ENCODE results near the gene SCNN1G. TPM values are rescaled to one million over a fixed set of nuclear protein-coding genes. Genes with fewer than 3 reads are reported as not detected.

Gene SCNN1G
- total RNA-seq, 1 donor, result not detected

DNA sequence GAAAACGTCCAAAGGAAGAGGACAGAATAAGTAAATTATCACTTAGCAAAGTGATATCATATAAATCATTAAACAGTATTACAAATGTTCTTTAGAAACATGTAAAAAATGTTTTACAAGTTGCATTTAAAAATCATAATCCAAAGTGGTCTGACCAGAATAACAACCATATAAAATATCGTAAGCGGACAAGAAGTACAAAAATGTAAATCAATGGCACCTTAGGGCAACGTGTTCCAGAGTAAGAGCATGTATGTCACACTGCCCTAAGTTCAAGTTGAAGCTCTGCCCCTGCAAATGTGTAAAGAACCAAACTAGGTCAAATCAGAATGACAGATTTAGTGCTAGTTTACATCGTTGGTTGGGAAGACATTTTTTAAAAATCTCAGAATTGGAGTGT, 44.7 kb upstream of the SCNN1G start:
- no peak overlapping the region for H3K4me3 ChIP-seq (ENCODE audit: insufficient read depth, low read length)
- H3K4me2 ChIP-seq (ENCODE audit: insufficient read depth, low read length), result no peak overlapping the region
- H3K4me1 ChIP-seq (ENCODE audit: insufficient read depth, low read length), result peaks cover under 1% of the 10 kb centered on the region
- H3K9me3 ChIP-seq (ENCODE audit: low read depth, low read length), result peaks cover 3% of the 10 kb centered on the region
- no peak overlapping the region for H2AFZ ChIP-seq (ENCODE audit: low read length)
- TF ChIP-seq, protein P1, sequence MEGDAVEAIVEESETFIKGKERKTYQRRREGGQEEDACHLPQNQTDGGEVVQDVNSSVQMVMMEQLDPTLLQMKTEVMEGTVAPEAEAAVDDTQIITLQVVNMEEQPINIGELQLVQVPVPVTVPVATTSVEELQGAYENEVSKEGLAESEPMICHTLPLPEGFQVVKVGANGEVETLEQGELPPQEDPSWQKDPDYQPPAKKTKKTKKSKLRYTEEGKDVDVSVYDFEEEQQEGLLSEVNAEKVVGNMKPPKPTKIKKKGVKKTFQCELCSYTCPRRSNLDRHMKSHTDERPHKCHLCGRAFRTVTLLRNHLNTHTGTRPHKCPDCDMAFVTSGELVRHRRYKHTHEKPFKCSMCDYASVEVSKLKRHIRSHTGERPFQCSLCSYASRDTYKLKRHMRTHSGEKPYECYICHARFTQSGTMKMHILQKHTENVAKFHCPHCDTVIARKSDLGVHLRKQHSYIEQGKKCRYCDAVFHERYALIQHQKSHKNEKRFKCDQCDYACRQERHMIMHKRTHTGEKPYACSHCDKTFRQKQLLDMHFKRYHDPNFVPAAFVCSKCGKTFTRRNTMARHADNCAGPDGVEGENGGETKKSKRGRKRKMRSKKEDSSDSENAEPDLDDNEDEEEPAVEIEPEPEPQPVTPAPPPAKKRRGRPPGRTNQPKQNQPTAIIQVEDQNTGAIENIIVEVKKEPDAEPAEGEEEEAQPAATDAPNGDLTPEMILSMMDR (IDR thresholded peaks at IDR 0.05; ENCODE audit: extremely low read depth, low read depth, low read length), result no peak
- peaks cover 92% of the 10 kb centered on the region for H3K79me2 ChIP-seq (ENCODE audit: insufficient read depth, low read length)
- peaks cover 17% of the 10 kb centered on the region for H4K20me1 ChIP-seq (ENCODE audit: insufficient read depth, low read length)
- no peaks in the 10 kb centered on the region for H3K27me3 ChIP-seq (ENCODE audit: insufficient read depth, low read length)
- no peaks in the 10 kb centered on the region for H3K36me3 ChIP-seq (ENCODE audit: insufficient read depth, low read length)
- H3K27ac ChIP-seq (ENCODE audit: low read depth, low read length), result no peak overlapping the region
- DNase-seq (ENCODE audit: insufficient read length, low spot score, missing footprints), result no peak

DNA sequence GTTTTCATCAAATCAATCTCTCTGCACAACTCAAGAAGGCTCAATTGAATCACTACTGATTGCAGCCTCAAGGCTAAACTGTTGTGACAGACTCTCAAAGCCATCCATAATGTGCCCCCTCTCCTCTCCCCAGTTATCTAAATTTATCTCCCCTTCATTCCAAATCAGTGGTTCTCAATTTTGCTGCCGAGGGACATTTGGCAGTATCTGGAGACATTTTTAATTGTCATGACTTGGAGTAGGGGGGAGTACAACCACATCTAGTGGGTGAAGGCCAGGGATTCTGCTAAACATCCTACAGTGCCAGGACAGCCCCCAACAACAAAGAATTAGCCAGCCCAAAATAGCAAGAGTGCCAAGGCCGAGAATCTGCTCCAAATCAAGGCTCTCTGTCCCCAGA, 42.4 kb upstream of the SCNN1G start:
- peaks cover 94% of the 10 kb centered on the region for H3K79me2 ChIP-seq (ENCODE audit: insufficient read depth, low read length)
- H3K4me2 ChIP-seq (ENCODE audit: insufficient read depth, low read length), result no peak overlapping the region
- H3K27ac ChIP-seq (ENCODE audit: low read depth, low read length), result no peak overlapping the region
- H2AFZ ChIP-seq (ENCODE audit: low read length), result no peak overlapping the region
- H3K4me3 ChIP-seq (ENCODE audit: insufficient read depth, low read length), result no peak overlapping the region
- TF ChIP-seq, protein P1 (IDR thresholded peaks at IDR 0.05; ENCODE audit: extremely low read depth, low read depth, low read length), result no peak
- peaks cover 1% of the 10 kb centered on the region for H3K4me1 ChIP-seq (ENCODE audit: insufficient read depth, low read length)
- peaks cover 17% of the 10 kb centered on the region for H4K20me1 ChIP-seq (ENCODE audit: insufficient read depth, low read length)
- no peaks in the 10 kb centered on the region for H3K36me3 ChIP-seq (ENCODE audit: insufficient read depth, low read length)
- no peaks in the 10 kb centered on the region for H3K27me3 ChIP-seq (ENCODE audit: insufficient read depth, low read length)
- peaks cover 3% of the 10 kb centered on the region for H3K9me3 ChIP-seq (ENCODE audit: low read depth, low read length)
- DNase-seq (ENCODE audit: insufficient read length, low spot score, missing footprints), result no peak

DNA sequence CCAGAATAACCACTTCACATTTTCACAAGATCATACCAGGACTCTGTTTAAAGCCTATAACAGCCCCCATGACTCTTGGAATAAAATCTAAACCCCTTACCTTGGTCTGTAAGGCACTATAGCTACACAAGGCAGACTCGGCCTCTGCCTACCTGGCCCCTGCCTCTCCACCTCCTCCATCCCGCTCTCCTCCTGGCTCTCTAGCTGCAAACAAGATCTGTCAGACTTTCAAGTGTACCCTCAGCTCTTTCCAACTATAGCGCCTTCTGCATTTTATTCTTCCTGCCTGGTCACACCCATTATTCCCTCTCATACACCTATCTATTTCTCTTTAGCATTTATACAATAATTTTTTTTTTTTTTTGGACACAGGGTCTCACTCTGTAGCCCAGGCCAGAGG, 41.5 kb upstream of the SCNN1G start:
- H3K4me2 ChIP-seq (ENCODE audit: insufficient read depth, low read length), result no peak overlapping the region
- no peak overlapping the region for H3K27ac ChIP-seq (ENCODE audit: low read depth, low read length)
- TF ChIP-seq, protein P1 (IDR thresholded peaks at IDR 0.05; ENCODE audit: extremely low read depth, low read depth, low read length), result no peak
- H4K20me1 ChIP-seq (ENCODE audit: insufficient read depth, low read length), result peaks cover 18% of the 10 kb centered on the region
- peaks cover 8% of the 10 kb centered on the region for H3K4me1 ChIP-seq (ENCODE audit: insufficient read depth, low read length)
- H3K27me3 ChIP-seq (ENCODE audit: insufficient read depth, low read length), result no peaks in the 10 kb centered on the region
- H3K4me3 ChIP-seq (ENCODE audit: insufficient read depth, low read length), result no peak overlapping the region
- peaks cover 91% of the 10 kb centered on the region for H3K79me2 ChIP-seq (ENCODE audit: insufficient read depth, low read length)
- H3K36me3 ChIP-seq (ENCODE audit: insufficient read depth, low read length), result no peaks in the 10 kb centered on the region
- DNase-seq (ENCODE audit: insufficient read length, low spot score, missing footprints), result no peak
- H2AFZ ChIP-seq (ENCODE audit: low read length), result no peak overlapping the region
- H3K9me3 ChIP-seq (ENCODE audit: low read depth, low read length), result peaks cover 3% of the 10 kb centered on the region

DNA sequence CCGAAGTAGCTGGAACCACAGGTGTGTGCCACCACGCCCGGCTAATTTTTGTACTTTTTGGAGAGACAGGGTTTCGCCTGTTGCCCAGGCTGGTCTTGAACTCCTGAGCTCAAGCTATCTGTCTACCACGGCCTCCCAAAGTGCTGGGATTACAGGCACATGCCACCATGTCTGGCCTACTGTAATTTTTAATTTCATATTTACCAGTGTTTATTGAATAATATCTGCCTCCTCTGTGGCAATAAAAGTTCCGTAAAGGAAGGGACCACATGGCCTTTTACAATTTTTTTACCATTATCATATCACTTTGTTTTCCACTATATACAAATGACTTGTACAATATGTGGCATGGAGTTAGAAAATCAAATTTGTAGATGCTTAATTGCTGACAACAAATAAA, 41.0 kb upstream of the SCNN1G start:
- Histone ChIP-seq H3K4me2 (ENCODE audit: insufficient read depth, low read length) (no peak overlapping the region), H2AFZ (ENCODE audit: low read length) (no peak overlapping the region), H3K9me3 (ENCODE audit: low read depth, low read length) (peaks cover 3% of the 10 kb centered on the region), H3K36me3 (ENCODE audit: insufficient read depth, low read length) (no peaks in the 10 kb centered on the region), H4K20me1 (ENCODE audit: insufficient read depth, low read length) (peaks cover 19% of the 10 kb centered on the region), H3K4me3 (ENCODE audit: insufficient read depth, low read length) (no peak overlapping the region), H3K27me3 (ENCODE audit: insufficient read depth, low read length) (no peaks in the 10 kb centered on the region), H3K27ac (ENCODE audit: low read depth, low read length) (no peak overlapping the region), H3K4me1 (ENCODE audit: insufficient read depth, low read length) (peaks cover 8% of the 10 kb centered on the region), H3K79me2 (ENCODE audit: insufficient read depth, low read length) (peaks cover 89% of the 10 kb centered on the region)
- TF ChIP-seq, protein P1 (IDR thresholded peaks at IDR 0.05; ENCODE audit: extremely low read depth, low read depth, low read length), result no peak
- no peak for DNase-seq (ENCODE audit: insufficient read length, low spot score, missing footprints)
